HG02571 (cell line): Measurements from ENCODE around the gene ANGPTL3.

Experiments used
- ATAC-seq: cut with Tn5 transposase; IDR thresholded peaks from one replicate; pipeline ENCODE4 v1.9.1; 2021; ENCODE audit warnings: mild to moderate bottlenecking, moderate library complexity; ENCODE audit not compliant: unreplicated experiment

Gene ANGPTL3

GRCh38 chr1:62621907-62622306, 24.6 kb downstream of the ANGPTL3 start:
- ATAC-seq: peak; percentile 97

GRCh38 chr1:62625415-62625814, 28.1 kb downstream of the ANGPTL3 start:
- ATAC-seq: no peak

- no peak for ATAC-seq
Observed at GRCh38 chr1:62628506-62628905, 31.2 kb downstream of the ANGPTL3 start.

- ATAC-seq: no peak
Observed at GRCh38 chr1:62637392-62638105, 40.2 kb downstream of the ANGPTL3 start.

- no peak for ATAC-seq
Observed at GRCh38 chr1:62643283-62643682, 46.0 kb downstream of the ANGPTL3 start.

- no peak for ATAC-seq
Observed at GRCh38 chr1:62652387-62652786, 55.1 kb downstream of the ANGPTL3 start.

GRCh38 chr1:62654744-62655143, 57.4 kb downstream of the ANGPTL3 start:
- ATAC-seq: no peak
